Measurements from ENCODE around the gene SEMA5A. TPM values are rescaled to one million over a fixed set of nuclear protein-coding genes. Genes with fewer than 3 reads are reported as not detected.
"Not testable (repeated sequence)": the region's sequence is repeated elsewhere in the genome, so short reads cannot be mapped to it uniquely, and the experiment has no call there.

The SEMA5A gene
- polyA plus RNA-seq, 12 donors = 28.2 to 49.1 (median 36.4) TPM; not detected in 1

GRCh38 chr5:9405196-9405754, 140.6 kb downstream of the SEMA5A start:
- DNase-seq = no peak

- no peak for DNase-seq
Observed at GRCh38 chr5:9401786-9402472, 143.9 kb downstream of the SEMA5A start.

GRCh38 chr5:9399783-9400182, 146.1 kb downstream of the SEMA5A start:
- not testable (repeated sequence) for DNase-seq

GRCh38 chr5:9399094-9399493, 146.8 kb downstream of the SEMA5A start:
- no peak for DNase-seq

GRCh38 chr5:9398227-9398626, 147.6 kb downstream of the SEMA5A start:
- no peak for DNase-seq

- DNase-seq = no peak
Observed at GRCh38 chr5:9396285-9396770, 149.5 kb downstream of the SEMA5A start.

- DNase-seq = no peak
Observed at GRCh38 chr5:9395706-9396105, 150.2 kb downstream of the SEMA5A start.

- no peak for DNase-seq
Observed at GRCh38 chr5:9394221-9394620, 151.7 kb downstream of the SEMA5A start.

GRCh38 chr5:9392625-9393024, 153.2 kb downstream of the SEMA5A start:
- no peak for DNase-seq

- no peak for DNase-seq
Observed at GRCh38 chr5:9391080-9391479, 154.8 kb downstream of the SEMA5A start.

- DNase-seq = no peak
Observed at GRCh38 chr5:9390113-9390512, 155.8 kb downstream of the SEMA5A start.

- no peak for DNase-seq
Observed at GRCh38 chr5:9388941-9389674, 156.8 kb downstream of the SEMA5A start.

GRCh38 chr5:9387879-9388278, 158.0 kb downstream of the SEMA5A start:
- no peak for DNase-seq

GRCh38 chr5:9386945-9387344, 158.9 kb downstream of the SEMA5A start:
- DNase-seq = no peak

GRCh38 chr5:9382522-9382921, 163.4 kb downstream of the SEMA5A start:
- no peak for DNase-seq

- DNase-seq = no peak
Observed at GRCh38 chr5:9381464-9381863, 164.4 kb downstream of the SEMA5A start.

GRCh38 chr5:9380109-9380508, 165.8 kb downstream of the SEMA5A start:
- no peak for DNase-seq

GRCh38 chr5:9376363-9377117, 169.3 kb downstream of the SEMA5A start:
- DNase-seq = no peak

- no peak for DNase-seq
Observed at GRCh38 chr5:9375756-9376155, 170.1 kb downstream of the SEMA5A start.

- DNase-seq = no peak
Observed at GRCh38 chr5:9374025-9374424, 171.8 kb downstream of the SEMA5A start.

GRCh38 chr5:9373571-9373970, 172.3 kb downstream of the SEMA5A start:
- no peak for DNase-seq

GRCh38 chr5:9370256-9370655, 175.6 kb downstream of the SEMA5A start:
- no peak for DNase-seq

All from muscle of arm (tissue), 12 donors.